Kidney epithelial cell (primary cell): ENCODE data around the gene OR4X2. TPM values are rescaled to one million over a fixed set of nuclear protein-coding genes. Genes with fewer than 3 reads are reported as not detected.

Source experiments
- DNase-seq: peaks from one replicate; pipeline ENCODE4 v3.0.0-alpha.2; 2010; ENCODE audit warnings: low read depth
- H3K27me3 ChIP-seq: 2 replicates; pipeline ENCODE4 v1.6.0; 2011; ENCODE audit warnings: low read length; ENCODE audit not compliant: control insufficient read depth, insufficient read depth
- H3K36me3 ChIP-seq: 2 replicates; pipeline ENCODE4 v1.5.1; 2011; ENCODE audit warnings: low read length; ENCODE audit not compliant: control insufficient read depth, insufficient read depth
- H3K4me3 ChIP-seq: 2 replicates; pipeline ENCODE4 v1.5.1; 2011; ENCODE audit warnings: low read depth, mild to moderate bottlenecking, control low read depth, low read length
- total RNA-seq: library from RNA; depleted of rRNA; stranded (reverse); fragments of >200 nt; gene quantifications from 2 replicates; pipeline ENCODE4 v1.2.3, GENCODE V29; 2015
- TF ChIP-seq, protein P1 (sequence below): IDR thresholded peaks from 2 replicates; pipeline ENCODE4 v1.5.1; 2011; ENCODE audit warnings: mild to moderate bottlenecking, moderate library complexity, low read length, control low read depth, inconsistent platforms; ENCODE audit not compliant: insufficient read depth, poor library complexity, severe bottlenecking

Gene OR4X2
- total RNA-seq, 1 donor from 2014 or later: not detected

- no peaks in the 10 kb centered on the region for H3K36me3 ChIP-seq
- no peak for DNase-seq
- H3K4me3 ChIP-seq: no peak overlapping the region
- TF ChIP-seq, protein P1, sequence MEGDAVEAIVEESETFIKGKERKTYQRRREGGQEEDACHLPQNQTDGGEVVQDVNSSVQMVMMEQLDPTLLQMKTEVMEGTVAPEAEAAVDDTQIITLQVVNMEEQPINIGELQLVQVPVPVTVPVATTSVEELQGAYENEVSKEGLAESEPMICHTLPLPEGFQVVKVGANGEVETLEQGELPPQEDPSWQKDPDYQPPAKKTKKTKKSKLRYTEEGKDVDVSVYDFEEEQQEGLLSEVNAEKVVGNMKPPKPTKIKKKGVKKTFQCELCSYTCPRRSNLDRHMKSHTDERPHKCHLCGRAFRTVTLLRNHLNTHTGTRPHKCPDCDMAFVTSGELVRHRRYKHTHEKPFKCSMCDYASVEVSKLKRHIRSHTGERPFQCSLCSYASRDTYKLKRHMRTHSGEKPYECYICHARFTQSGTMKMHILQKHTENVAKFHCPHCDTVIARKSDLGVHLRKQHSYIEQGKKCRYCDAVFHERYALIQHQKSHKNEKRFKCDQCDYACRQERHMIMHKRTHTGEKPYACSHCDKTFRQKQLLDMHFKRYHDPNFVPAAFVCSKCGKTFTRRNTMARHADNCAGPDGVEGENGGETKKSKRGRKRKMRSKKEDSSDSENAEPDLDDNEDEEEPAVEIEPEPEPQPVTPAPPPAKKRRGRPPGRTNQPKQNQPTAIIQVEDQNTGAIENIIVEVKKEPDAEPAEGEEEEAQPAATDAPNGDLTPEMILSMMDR: no peak
- no peaks in the 10 kb centered on the region for H3K27me3 ChIP-seq
Measured at GRCh38 chr11:48272606-48273005, 27.7 kb downstream of the OR4X2 start.

Other genes with a start within 250 kb of the OR4X2 start
- not detected in 2 replicates for gene OR4B1, start 28.3 kb upstream of the OR4X2 start, total RNA-seq
- gene OR4X1, start 18.8 kb downstream of the OR4X2 start, total RNA-seq: not detected in 2 replicates
- not detected in 2 replicates for gene OR4S1, start 61.1 kb downstream of the OR4X2 start, total RNA-seq
- not detected in 2 replicates for gene OR4C3, start 79.8 kb downstream of the OR4X2 start, total RNA-seq
- not detected in 2 replicates for gene OR4C5, start 121.4 kb downstream of the OR4X2 start, total RNA-seq
- gene OR4A47, start 243.7 kb downstream of the OR4X2 start, total RNA-seq: not detected in 2 replicates